WTC11 (cell line): ENCODE measurements around the gene LRRC37A3.

Experiments used
- ATF1 ChIP-seq: sonication (generic); formaldehyde crosslinking; IDR thresholded peaks from 2 replicates; pipeline ENCODE4 v1.8.1; 2023; ENCODE audit warnings: mild to moderate bottlenecking, moderate library complexity, missing genetic modification reagents
- CTCF ChIP-seq: fragments of 200-600 bp; IDR thresholded peaks from 2 replicates; pipeline ENCODE4 v1.8.0; 2022; ENCODE audit warnings: antibody characterized with exemption
- FOXJ3 ChIP-seq: sonication (generic); formaldehyde crosslinking; IDR thresholded peaks from 2 replicates; pipeline ENCODE4 v1.9.0; 2021; ENCODE audit warnings: missing genetic modification reagents, mild to moderate bottlenecking, borderline replicate concordance
- TF ChIP-seq, protein P1 (sequence below): sonication (generic); formaldehyde crosslinking; IDR thresholded peaks from 2 replicates; pipeline ENCODE4 v1.8.1; 2023; ENCODE audit warnings: mild to moderate bottlenecking, missing genetic modification reagents, moderate library complexity
- TF ChIP-seq, protein P2 (sequence below): sonication (generic); formaldehyde crosslinking; IDR thresholded peaks from 2 replicates; pipeline ENCODE4 v1.8.1; 2023; ENCODE audit warnings: mild to moderate bottlenecking, missing genetic modification reagents
- TF ChIP-seq, protein P3 (sequence below): sonication (generic); formaldehyde crosslinking; IDR thresholded peaks from 2 replicates; pipeline ENCODE4 v1.8.0; 2023; ENCODE audit warnings: missing genetic modification reagents, mild to moderate bottlenecking, borderline replicate concordance

- TF ChIP-seq, protein P1, sequence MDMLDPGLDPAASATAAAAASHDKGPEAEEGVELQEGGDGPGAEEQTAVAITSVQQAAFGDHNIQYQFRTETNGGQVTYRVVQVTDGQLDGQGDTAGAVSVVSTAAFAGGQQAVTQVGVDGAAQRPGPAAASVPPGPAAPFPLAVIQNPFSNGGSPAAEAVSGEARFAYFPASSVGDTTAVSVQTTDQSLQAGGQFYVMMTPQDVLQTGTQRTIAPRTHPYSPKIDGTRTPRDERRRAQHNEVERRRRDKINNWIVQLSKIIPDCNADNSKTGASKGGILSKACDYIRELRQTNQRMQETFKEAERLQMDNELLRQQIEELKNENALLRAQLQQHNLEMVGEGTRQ, result no peak
- TF ChIP-seq ATF1 (CRISPR knock-in tag) (no peak), FOXJ3 (CRISPR knock-in tag) (no peak), CTCF (no peak)
- TF ChIP-seq, protein P2, sequence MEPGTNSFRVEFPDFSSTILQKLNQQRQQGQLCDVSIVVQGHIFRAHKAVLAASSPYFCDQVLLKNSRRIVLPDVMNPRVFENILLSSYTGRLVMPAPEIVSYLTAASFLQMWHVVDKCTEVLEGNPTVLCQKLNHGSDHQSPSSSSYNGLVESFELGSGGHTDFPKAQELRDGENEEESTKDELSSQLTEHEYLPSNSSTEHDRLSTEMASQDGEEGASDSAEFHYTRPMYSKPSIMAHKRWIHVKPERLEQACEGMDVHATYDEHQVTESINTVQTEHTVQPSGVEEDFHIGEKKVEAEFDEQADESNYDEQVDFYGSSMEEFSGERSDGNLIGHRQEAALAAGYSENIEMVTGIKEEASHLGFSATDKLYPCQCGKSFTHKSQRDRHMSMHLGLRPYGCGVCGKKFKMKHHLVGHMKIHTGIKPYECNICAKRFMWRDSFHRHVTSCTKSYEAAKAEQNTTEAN (CRISPR knock-in tag), result no peak
- TF ChIP-seq, protein P3, sequence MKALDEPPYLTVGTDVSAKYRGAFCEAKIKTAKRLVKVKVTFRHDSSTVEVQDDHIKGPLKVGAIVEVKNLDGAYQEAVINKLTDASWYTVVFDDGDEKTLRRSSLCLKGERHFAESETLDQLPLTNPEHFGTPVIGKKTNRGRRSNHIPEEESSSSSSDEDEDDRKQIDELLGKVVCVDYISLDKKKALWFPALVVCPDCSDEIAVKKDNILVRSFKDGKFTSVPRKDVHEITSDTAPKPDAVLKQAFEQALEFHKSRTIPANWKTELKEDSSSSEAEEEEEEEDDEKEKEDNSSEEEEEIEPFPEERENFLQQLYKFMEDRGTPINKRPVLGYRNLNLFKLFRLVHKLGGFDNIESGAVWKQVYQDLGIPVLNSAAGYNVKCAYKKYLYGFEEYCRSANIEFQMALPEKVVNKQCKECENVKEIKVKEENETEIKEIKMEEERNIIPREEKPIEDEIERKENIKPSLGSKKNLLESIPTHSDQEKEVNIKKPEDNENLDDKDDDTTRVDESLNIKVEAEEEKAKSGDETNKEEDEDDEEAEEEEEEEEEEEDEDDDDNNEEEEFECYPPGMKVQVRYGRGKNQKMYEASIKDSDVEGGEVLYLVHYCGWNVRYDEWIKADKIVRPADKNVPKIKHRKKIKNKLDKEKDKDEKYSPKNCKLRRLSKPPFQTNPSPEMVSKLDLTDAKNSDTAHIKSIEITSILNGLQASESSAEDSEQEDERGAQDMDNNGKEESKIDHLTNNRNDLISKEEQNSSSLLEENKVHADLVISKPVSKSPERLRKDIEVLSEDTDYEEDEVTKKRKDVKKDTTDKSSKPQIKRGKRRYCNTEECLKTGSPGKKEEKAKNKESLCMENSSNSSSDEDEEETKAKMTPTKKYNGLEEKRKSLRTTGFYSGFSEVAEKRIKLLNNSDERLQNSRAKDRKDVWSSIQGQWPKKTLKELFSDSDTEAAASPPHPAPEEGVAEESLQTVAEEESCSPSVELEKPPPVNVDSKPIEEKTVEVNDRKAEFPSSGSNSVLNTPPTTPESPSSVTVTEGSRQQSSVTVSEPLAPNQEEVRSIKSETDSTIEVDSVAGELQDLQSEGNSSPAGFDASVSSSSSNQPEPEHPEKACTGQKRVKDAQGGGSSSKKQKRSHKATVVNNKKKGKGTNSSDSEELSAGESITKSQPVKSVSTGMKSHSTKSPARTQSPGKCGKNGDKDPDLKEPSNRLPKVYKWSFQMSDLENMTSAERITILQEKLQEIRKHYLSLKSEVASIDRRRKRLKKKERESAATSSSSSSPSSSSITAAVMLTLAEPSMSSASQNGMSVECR (CRISPR knock-in tag), result no peak
Observed at GRCh38 chr17:64920026-64920418, 744 bp upstream of the LRRC37A3 start.
